SKM-1 treated with dmso at 0.1 percent for 144 hours (cell line): ENCODE results near the gene UBL5.
"Not testable (repeated sequence)": the region's sequence is repeated elsewhere in the genome, so short reads cannot be mapped to it uniquely, and the experiment has no call there.

Source experiments
- DNase-seq: peaks from one replicate; lab custom pipeline; 2025; ENCODE audit not compliant: unreplicated experiment; lab: John Stamatoyannopoulos, UW

Gene UBL5

GRCh38 chr19:9827289-9828238, at the start of gene UBL5:
TSS of gene UBL5 (plus strand) at chr19:9827918. CDS start at chr19:9828338, 420 bp downstream.
- peak; percentile 86 for DNase-seq

GRCh38 chr19:9782338-9782737, 45.4 kb upstream of the UBL5 start:
- DNase-seq, result no peak

GRCh38 chr19:9784163-9784496, 43.6 kb upstream of the UBL5 start:
- DNase-seq, result not testable (repeated sequence)

GRCh38 chr19:9785367-9786331, 42.1 kb upstream of the UBL5 start:
- DNase-seq, result peak; percentile 94

GRCh38 chr19:9786342-9786741, 41.4 kb upstream of the UBL5 start:
- no peak for DNase-seq

GRCh38 chr19:9786819-9787218, 40.9 kb upstream of the UBL5 start:
- DNase-seq, result no peak

- DNase-seq, result not testable (repeated sequence)
These were observed 39.1 kb upstream of the UBL5 start for GRCh38 chr19:9788604-9789003.

GRCh38 chr19:9789066-9789465, 38.7 kb upstream of the UBL5 start:
- DNase-seq, result no peak

GRCh38 chr19:9789579-9789978, 38.1 kb upstream of the UBL5 start:
- DNase-seq, result not testable (repeated sequence)

GRCh38 chr19:9791073-9791367, 36.7 kb upstream of the UBL5 start:
- not testable (repeated sequence) for DNase-seq

GRCh38 chr19:9791552-9792205, 36.0 kb upstream of the UBL5 start:
- DNase-seq, result peak; percentile 83

GRCh38 chr19:9792206-9793070, 35.3 kb upstream of the UBL5 start:
- DNase-seq, result peak; percentile 88

- peak; percentile 33 for DNase-seq
These were observed 34.6 kb upstream of the UBL5 start for GRCh38 chr19:9793071-9793591.

GRCh38 chr19:9796113-9796773, 31.5 kb upstream of the UBL5 start:
- peak; percentile 90 for DNase-seq

- no peak for DNase-seq
These were observed 29.8 kb upstream of the UBL5 start for GRCh38 chr19:9797871-9798270.

GRCh38 chr19:9799162-9799561, 28.6 kb upstream of the UBL5 start:
- DNase-seq, result peak; percentile 10

- DNase-seq, result no peak
These were observed 25.7 kb upstream of the UBL5 start for GRCh38 chr19:9801976-9802375.

- DNase-seq, result no peak
These were observed 20.9 kb upstream of the UBL5 start for GRCh38 chr19:9806803-9807202.
